AG04450 (cell line): Measurements from ENCODE around the gene CCNI. TPM values are rescaled to one million over a fixed set of nuclear protein-coding genes. Genes with fewer than 3 reads are reported as not detected.

Source experiments
- CTCF ChIA-PET: fragments of 300-600, 350-600 bp; formaldehyde crosslinking; extraction: SDS; loops from one replicate; lab custom pipeline; 2022; ENCODE audit warnings: antibody characterized with exemption, inconsistent platforms; lab: Charles Lee
- POLR2A ChIA-PET: fragments of 350-600 bp; formaldehyde crosslinking; extraction: SDS; loops from one replicate; lab custom pipeline; 2021; ENCODE audit warnings: antibody characterized with exemption, inconsistent platforms; lab: Yijun Ruan, JAX
- DNase-seq: peaks from one replicate; pipeline ENCODE4 v3.0.0-alpha.2; 2011; ENCODE audit warnings: low read depth, low spot score
- H3K27ac ChIP-seq: one replicate; pipeline ENCODE4 v1.5.1; 2012; ENCODE audit warnings: low read depth, low read length, control low read depth
- H3K27me3 ChIP-seq: one replicate; pipeline ENCODE4 v1.6.0; 2012; ENCODE audit warnings: low read length; ENCODE audit not compliant: control insufficient read depth, insufficient read depth
- H3K4me3 ChIP-seq: 2 replicates; pipeline ENCODE4 v1.5.1; 2011; ENCODE audit warnings: mild to moderate bottlenecking, low read depth, low read length, control low read depth
- H3K9me3 ChIP-seq: 2 replicates; pipeline ENCODE4 v1.5.1; 2012; ENCODE audit warnings: low read length; ENCODE audit not compliant: control insufficient read depth, insufficient read depth
- CTCF ChIP-seq: IDR thresholded peaks from 2 replicates; pipeline ENCODE4 v1.5.1; 2011; ENCODE audit warnings: low read depth, low read length, control low read depth, inconsistent platforms
- polyA plus RNA-seq: library from polyadenylated mRNA; depleted of rRNA; stranded (reverse); fragments of >200 nt; gene quantifications from 2 replicates; pipeline ENCODE4 v1.2.3, GENCODE V29; 2011

The CCNI gene
- polyA plus RNA-seq, 1 experiment = 226 TPM

GRCh38 chr4:77010841-77011354 is 64.9 kb downstream of the CCNI start:
- ChIA-PET CTCF (no interaction called here), POLR2A (interaction anchor here (0.6 to 0.8 kb wide), 2 partner anchors 23 to 55 kb away, joined by 3 to 4 read pairs; no protein-coding TSS in a partner anchor)
- Histone ChIP-seq H3K27ac (peak overlapping the region; percentile 33), H3K4me3 (no peak overlapping the region), H3K9me3 (no peaks in the 10 kb centered on the region), H3K27me3 (no peaks in the 10 kb centered on the region)
- no peak for DNase-seq
- no peak for TF ChIP-seq CTCF

- CTCF ChIA-PET = no interaction called here
Observed at GRCh38 chr4:77009511-77010115, 66.2 kb downstream of the CCNI start.

DNA sequence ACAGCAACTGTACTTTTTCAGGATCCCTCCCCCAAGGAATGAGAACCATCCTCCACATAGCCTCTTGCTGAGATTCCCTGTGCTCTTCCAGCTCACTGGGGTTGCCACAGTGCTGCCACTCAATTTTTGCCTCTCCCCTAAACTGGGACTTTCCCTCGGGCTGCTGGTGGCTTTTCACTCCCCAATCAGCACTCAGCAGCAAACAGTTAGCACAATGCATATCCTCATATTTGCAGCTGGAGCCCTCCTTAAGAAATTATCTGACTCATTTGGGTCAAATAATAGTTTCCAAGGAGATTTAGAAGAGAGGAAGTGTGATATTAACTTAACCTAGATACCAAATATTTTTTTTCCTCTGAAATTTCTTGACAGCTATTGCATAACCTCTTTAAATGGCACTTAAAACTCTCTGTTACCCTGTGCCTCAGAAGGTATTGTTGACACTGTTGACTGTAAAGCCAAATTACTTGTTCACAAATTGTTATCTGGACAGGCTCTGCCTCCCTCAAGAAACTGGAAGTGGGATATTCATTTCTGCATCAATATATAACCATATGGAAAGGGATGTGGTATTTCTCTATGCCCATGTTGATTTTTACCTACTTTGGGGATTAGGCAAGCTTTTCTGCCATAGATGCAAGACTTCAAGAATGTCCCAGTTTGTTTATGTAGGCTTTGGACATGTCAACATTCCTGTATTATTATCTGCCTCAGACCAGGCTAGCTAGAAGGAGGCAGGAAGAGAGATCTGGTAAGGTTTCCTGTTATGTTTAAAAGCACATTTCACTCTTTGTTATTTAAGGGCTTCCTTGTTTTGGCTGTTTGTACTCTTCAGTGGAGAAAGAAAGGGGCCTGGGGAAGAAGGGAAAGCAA is 68.2 kb downstream of the CCNI start:
- Histone ChIP-seq H3K4me3 (no peak overlapping the region), H3K27me3 (no peaks in the 10 kb centered on the region), H3K9me3 (no peaks in the 10 kb centered on the region), H3K27ac (peak overlapping the region; percentile 69)
- POLR2A ChIA-PET = interaction anchor here (0.6 to 2.2 kb wide), 4 partner anchors 20 to 58 kb away, joined by 3 to 13 read pairs (median 4); partner anchors contain the start of gene SEPTIN11
- no peak for TF ChIP-seq CTCF
- DNase-seq = no peak
- CTCF ChIA-PET = interaction anchor here (0.6 kb wide), 1 partner anchor 139 kb away, joined by 4 read pairs; no protein-coding TSS in a partner anchor

More at GRCh38 chr4:77009511-77010115, 66.2 kb downstream of the CCNI start:
- POLR2A ChIA-PET = interaction anchor here (0.7 kb wide), 1 partner anchor 27 kb away, joined by 3 read pairs; no protein-coding TSS in a partner anchor
- H3K4me3 ChIP-seq = no peak overlapping the region
- no peak for TF ChIP-seq CTCF
- H3K27me3 ChIP-seq = no peaks in the 10 kb centered on the region
- H3K27ac ChIP-seq = peak overlapping the region; percentile 32
- H3K9me3 ChIP-seq = no peaks in the 10 kb centered on the region
- no peak for DNase-seq

GRCh38 chr4:77006753-77007353 is 68.9 kb downstream of the CCNI start:
- TF ChIP-seq CTCF = no peak
- Histone ChIP-seq H3K4me3 (no peak overlapping the region), H3K9me3 (no peaks in the 10 kb centered on the region), H3K27ac (peak overlapping the region; percentile 69), H3K27me3 (no peaks in the 10 kb centered on the region)
- ChIA-PET POLR2A (interaction anchor here (0.6 to 2.2 kb wide), 3 partner anchors 19 to 58 kb away, joined by 3 to 13 read pairs (median 4); partner anchors contain the start of gene SEPTIN11), CTCF (interaction anchor here (0.7 to 1.1 kb wide), 2 partner anchors 38 to 312 kb away, joined by 3 to 14 read pairs; no protein-coding TSS in a partner anchor)
- DNase-seq = no peak
